ENCODE data around the gene SERPINB5.
A peak's percentile ranks its signal among the peaks of the same experiment; 100 is the strongest.

- TF ChIP-seq CTCF (conservative IDR thresholded peaks at IDR 0.05; ENCODE audit: low read depth in 2 of 2) (peak; percentile 2 to 34; a peak in 1 of 4 replicates), POLR2AphosphoS5 (IDR thresholded peaks at IDR 0.05; ENCODE audit: low read depth) (no peak), CREB1 (CRISPR knock-in tag; IDR thresholded peaks at IDR 0.05; ENCODE audit: low read depth) (no peak), EZH2 (IDR thresholded peaks at IDR 0.05; ENCODE audit: low read depth, unreplicated experiment) (no peak), JUNB (IDR thresholded peaks at IDR 0.05; ENCODE audit: unreplicated experiment) (no peak), EZH2phosphoT487 (IDR thresholded peaks at IDR 0.05; ENCODE audit: unreplicated experiment) (no peak), REST (IDR thresholded peaks at IDR 0.05; ENCODE audit: unreplicated experiment) (no peak), ZNF331 (CRISPR knock-in tag; IDR thresholded peaks at IDR 0.05; ENCODE audit: low read depth) (no peak), ETS1 (IDR thresholded peaks at IDR 0.05) (no peak), NANOG (IDR thresholded peaks at IDR 0.05; ENCODE audit: borderline replicate concordance) (no peak), ZNF462 (CRISPR knock-in tag; IDR thresholded peaks at IDR 0.05) (no peak), ZNF114 (CRISPR knock-in tag; IDR thresholded peaks at IDR 0.05) (no peak)
These were observed 38.3 kb downstream of the SERPINB5 start for GRCh38 chr18:63514888-63515678.

Measured in GM23338 (cell line).